HT1080 (cell line): Measurements from ENCODE around the gene STIMATE. TPM values are rescaled to one million over a fixed set of nuclear protein-coding genes. Genes with fewer than 3 reads are reported as not detected.

Source experiments
- DNase-seq: peaks from one replicate; pipeline ENCODE4 v3.0.0-alpha.2; 2015; ENCODE audit warnings: low read depth
- total RNA-seq: library from RNA; depleted of rRNA; stranded (reverse); fragments of >200 nt; shearing (Covaris generic); gene quantifications from 2 replicates; pipeline ENCODE4 v1.2.3, GENCODE V29; 2014

The STIMATE gene
- total RNA-seq, 1 experiment from 2014 or later: 18.7 TPM

GRCh38 chr3:52820736-52821135 lies 76.6 kb downstream of the STIMATE start:
- DNase-seq: no peak

GRCh38 chr3:52819936-52820335 lies 77.4 kb downstream of the STIMATE start:
- no peak for DNase-seq

DNA sequence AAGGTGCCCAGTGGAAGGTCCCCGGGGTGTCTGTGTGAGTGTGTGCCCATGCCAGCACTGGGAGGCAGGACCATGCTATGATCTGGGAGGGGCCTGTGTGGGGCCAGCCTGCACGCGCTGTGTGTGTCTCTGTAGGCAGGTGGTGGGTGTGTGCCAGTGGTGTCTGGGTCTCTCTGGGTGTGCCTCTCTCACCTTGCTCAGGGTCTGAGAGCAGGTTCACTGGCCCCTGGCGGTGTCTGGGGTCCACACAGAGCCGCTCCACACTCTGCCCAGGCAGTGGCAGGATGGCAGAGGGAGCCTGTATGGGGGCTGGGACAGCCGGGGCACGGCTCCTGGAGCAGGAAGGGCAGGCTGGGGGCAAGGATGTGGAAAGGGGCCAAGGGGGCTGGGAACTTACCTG lies 79.5 kb downstream of the STIMATE start:
- DNase-seq: no peak

- DNase-seq: no peak
Observed at GRCh38 chr3:52817221-52817620, 80.1 kb downstream of the STIMATE start.

DNA sequence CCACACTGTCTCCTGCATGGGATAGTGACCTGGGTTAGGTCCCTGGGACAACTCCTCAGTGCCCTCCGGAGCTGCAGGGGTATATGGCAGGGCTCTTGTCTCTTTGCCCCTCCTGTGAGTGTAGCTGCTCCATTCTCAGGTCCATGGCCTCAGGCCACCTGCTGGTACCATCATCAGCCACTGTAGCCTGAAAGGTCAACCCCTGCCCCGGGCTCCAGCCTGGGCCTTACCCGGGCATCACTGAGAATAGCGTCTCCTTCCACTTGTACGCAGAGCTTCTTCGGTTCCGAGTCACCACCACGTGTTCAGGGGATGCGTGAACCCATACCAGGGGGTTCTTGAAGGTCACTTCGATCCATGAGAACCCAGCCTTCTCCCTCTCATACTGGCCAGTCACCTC lies 80.7 kb downstream of the STIMATE start:
- no peak for DNase-seq

DNA sequence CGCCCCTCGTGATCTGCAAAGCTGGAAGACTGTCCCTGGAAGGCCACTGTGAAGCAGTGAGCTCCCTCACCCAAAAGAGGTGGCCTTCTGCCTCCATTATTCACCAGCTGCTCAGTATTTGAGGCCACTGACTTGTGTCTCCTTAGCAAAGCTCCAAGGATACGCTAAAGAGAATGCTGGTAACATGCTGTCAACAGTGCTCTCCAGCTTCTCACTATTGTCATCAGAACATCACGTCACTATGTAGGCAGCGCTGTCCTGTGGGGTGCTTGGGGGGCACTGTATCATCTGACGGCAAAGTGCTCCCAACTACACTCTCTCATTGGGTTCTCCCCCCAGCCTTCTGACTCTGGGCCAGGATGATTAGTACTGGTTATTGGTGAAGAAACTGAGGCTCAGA lies 81.1 kb downstream of the STIMATE start:
- no peak for DNase-seq

DNA sequence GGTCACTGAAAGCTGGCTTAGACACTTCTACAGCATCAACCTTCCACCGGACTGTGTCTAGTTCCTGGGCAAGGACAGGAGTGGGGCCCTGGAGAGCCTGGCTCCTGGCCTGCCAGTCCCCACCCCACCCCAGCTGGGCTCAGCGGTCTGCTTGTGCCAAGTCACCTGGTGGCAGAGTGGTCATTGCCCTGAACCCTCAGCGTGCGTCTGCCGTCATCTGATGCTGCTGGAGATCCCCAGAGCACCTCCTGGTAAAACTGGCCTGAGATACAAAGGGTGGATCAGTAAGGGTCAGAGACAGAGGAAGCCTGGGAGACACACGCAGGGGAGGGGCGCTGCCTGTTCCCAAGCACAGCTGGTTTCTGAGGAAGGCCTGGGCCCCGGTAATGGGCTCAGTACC lies 83.5 kb downstream of the STIMATE start:
- no peak for DNase-seq

DNA sequence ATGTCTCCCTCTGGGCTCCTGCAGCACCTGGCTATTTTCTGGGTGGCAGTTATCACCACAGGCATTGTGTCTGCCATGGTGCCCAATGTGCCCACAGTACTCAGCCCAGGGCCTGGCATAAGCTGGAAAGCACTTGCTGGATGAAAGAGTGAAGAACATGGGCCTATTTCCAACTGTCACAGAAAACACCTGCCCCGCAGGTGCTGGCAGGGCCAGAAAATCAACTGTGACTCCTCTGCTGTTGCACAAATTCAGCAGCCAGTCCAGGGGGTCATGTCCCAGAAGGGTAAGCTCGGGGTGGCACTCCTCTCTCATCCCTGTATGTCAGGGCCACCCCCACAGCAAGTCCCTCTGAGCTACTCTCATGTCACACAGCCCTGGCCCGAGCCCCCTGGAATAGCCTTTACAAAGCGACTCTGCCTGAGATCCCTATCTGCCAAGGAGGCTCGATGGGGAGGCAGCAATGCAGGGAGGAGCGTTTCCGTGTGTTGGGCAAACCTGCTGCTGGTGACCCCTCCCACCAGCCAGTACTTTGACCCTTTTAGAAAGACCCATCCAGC lies 85.8 kb downstream of the STIMATE start:
- no peak for DNase-seq

DNA sequence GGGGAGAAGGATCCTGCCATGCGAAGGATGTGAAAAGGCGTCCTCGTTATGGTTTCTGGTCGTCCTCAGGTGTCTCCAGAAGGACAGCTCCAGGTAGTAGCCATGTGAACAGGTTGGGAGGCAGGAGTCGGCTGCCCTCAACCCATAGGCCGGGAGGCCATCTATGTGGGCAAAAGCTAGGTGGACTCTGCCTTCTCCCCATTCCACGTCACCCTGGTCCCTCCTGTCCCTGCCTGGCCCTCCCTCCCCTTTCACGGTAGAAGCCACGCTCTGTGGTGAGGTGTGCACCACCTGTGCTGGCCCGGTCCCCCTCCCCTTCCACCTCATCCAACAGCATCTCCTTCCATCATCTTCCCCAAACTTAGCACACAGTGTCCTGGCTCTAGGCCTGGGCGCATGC lies 86.4 kb downstream of the STIMATE start:
- no peak for DNase-seq

GRCh38 chr3:52809662-52810377 lies 87.5 kb downstream of the STIMATE start:
- DNase-seq: no peak

GRCh38 chr3:52809149-52809548 lies 88.2 kb downstream of the STIMATE start:
- no peak for DNase-seq

GRCh38 chr3:52805270-52806039 lies 91.9 kb downstream of the STIMATE start:
- DNase-seq: no peak

- no peak for DNase-seq
Observed at GRCh38 chr3:52801839-52802238, 95.5 kb downstream of the STIMATE start.

- DNase-seq: no peak
Observed at GRCh38 chr3:52800079-52800478, 97.3 kb downstream of the STIMATE start.

- no peak for DNase-seq
Observed at GRCh38 chr3:52798978-52799476, 98.3 kb downstream of the STIMATE start.

- no peak for DNase-seq
Observed at GRCh38 chr3:52798376-52798977, 98.9 kb downstream of the STIMATE start.

GRCh38 chr3:52796411-52796810 lies 100.9 kb downstream of the STIMATE start:
- no peak for DNase-seq

DNA sequence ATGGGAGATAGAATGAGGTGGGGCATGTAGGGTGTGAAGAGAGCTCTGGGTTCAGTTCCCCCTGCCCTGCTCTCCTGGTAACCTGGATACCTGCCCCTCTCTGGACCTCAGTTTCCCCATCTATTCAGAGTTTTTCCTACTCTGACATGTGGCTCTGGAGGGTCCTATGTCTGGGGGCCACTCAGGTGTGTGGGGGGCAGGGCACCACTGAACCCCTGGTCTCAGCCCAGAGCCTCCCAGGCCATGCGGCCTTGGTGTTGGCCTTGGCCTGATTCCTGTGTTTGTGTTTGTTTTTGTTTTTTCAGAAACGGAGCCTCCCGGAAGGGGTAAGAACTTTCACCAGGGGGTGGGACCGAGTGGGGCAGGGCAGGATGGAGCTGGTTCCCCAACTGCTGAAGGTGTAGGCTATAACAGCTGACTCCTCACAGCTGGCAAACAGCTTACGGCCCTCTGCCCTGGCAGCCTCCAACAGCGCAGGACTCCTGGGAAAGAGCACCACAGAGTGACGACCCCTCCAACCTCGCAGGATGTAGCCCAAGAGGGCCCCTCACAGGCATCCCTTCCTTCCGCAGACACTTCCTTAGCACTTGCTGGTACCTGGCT lies 101.9 kb downstream of the STIMATE start:
- DNase-seq: no peak

- DNase-seq: no peak
Observed at GRCh38 chr3:52794612-52795099, 102.7 kb downstream of the STIMATE start, which contains the start of gene ITIH3. TSS of gene ITIH3 (plus strand) at chr3:52794796. CDS start at chr3:52794804, 8 bp downstream.

GRCh38 chr3:52793702-52794611 lies 103.4 kb downstream of the STIMATE start:
- DNase-seq: no peak
